HG03558 (cell line): Measurements from ENCODE around the gene HEPN1.

Experiments
- ATAC-seq: cut with Tn5 transposase; IDR thresholded peaks from one replicate; pipeline ENCODE4 v1.9.1; 2021; ENCODE audit warnings: moderate number of reproducible peaks; ENCODE audit not compliant: unreplicated experiment; ENCODE audit errors: extremely low read depth

HEPN1 gene

GRCh38 chr11:124898263-124898680, 20.8 kb upstream of the HEPN1 start:
- no peak for ATAC-seq

- ATAC-seq: no peak
These were observed 20.3 kb upstream of the HEPN1 start for GRCh38 chr11:124898711-124899110.

GRCh38 chr11:124899383-124900145, 19.5 kb upstream of the HEPN1 start:
- no peak for ATAC-seq

- no peak for ATAC-seq
These were observed 18.6 kb upstream of the HEPN1 start for GRCh38 chr11:124900464-124900863.

- ATAC-seq: no peak
These were observed 16.4 kb upstream of the HEPN1 start for GRCh38 chr11:124902616-124903015.

- ATAC-seq: no peak
These were observed 3.3 kb upstream of the HEPN1 start for GRCh38 chr11:124915541-124916369.

GRCh38 chr11:124916370-124916710, 2.7 kb upstream of the HEPN1 start:
- ATAC-seq: no peak

- no peak for ATAC-seq
These were observed 1.9 kb upstream of the HEPN1 start for GRCh38 chr11:124917115-124917637.

GRCh38 chr11:124919898-124920297, 848 bp downstream of the HEPN1 start:
- no peak for ATAC-seq

GRCh38 chr11:124920356-124920755, 1.3 kb downstream of the HEPN1 start:
- no peak for ATAC-seq

- peak; percentile 51 for ATAC-seq
These were observed 2.0 kb downstream of the HEPN1 start for GRCh38 chr11:124920870-124921609.

GRCh38 chr11:124922831-124923230, 3.8 kb downstream of the HEPN1 start:
- no peak for ATAC-seq

- no peak for ATAC-seq
These were observed 4.2 kb downstream of the HEPN1 start for GRCh38 chr11:124923296-124923695.

GRCh38 chr11:124928942-124929665, 10.1 kb downstream of the HEPN1 start:
- ATAC-seq: no peak

- peak; percentile 83 for ATAC-seq
These were observed 11.7 kb downstream of the HEPN1 start for GRCh38 chr11:124930799-124931198.

GRCh38 chr11:124934862-124935547, 16.0 kb downstream of the HEPN1 start:
- no peak for ATAC-seq

- no peak for ATAC-seq
These were observed 16.8 kb downstream of the HEPN1 start, which contains the start of gene HEPACAM for GRCh38 chr11:124935548-124936514. Gene HEPACAM, minus strand, starts transcription at chr11:124936047. Its CDS starts 41 bp downstream, at chr11:124936006.

- ATAC-seq: no peak
These were observed 18.4 kb downstream of the HEPN1 start for GRCh38 chr11:124937336-124937935.
